ENCODE data around the gene ATOH1. TPM values are rescaled to one million over a fixed set of nuclear protein-coding genes. Genes with fewer than 3 reads are reported as not detected.

ATOH1 gene
- not detected in 2 replicates for total RNA-seq (2016; rRNA removed; fragmentation: Illumina TruSeq; extraction: Trizol)
- not detected in 2 replicates for total RNA-seq (2016; cell fraction: cytosol; rRNA removed; fragmentation: Illumina TruSeq; extraction: Trizol; ENCODE audit: low read depth)
- total RNA-seq (2016; cell fraction: insoluble cytoplasmic fraction; rRNA removed; fragmentation: Illumina TruSeq; extraction: Trizol) = not detected in 2 replicates
- not detected in 2 replicates for total RNA-seq (2016; cell fraction: membrane; rRNA removed; fragmentation: Illumina TruSeq; extraction: Trizol)
- total RNA-seq (2016; cell fraction: nucleus; rRNA removed; fragmentation: Illumina TruSeq; extraction: Trizol) = not detected in 2 replicates
- not detected in 2 replicates for polyA plus RNA-seq (2011; rRNA removed)
- not detected in 2 replicates for polyA plus RNA-seq (2011; cell fraction: cytosol; rRNA removed)
- polyA plus RNA-seq (2011; cell fraction: nucleus; rRNA removed) = not detected in 2 replicates
- not detected in 2 replicates for polyA plus RNA-seq (2012)
- polyA plus RNA-seq (2016; cell fraction: cytosol; fragmentation: Illumina TruSeq; extraction: Trizol; ENCODE audit: low read depth) = not detected in 2 replicates
- polyA plus RNA-seq (2016; cell fraction: insoluble cytoplasmic fraction; fragmentation: Illumina TruSeq; extraction: Trizol; ENCODE audit: low read depth) = not detected in 2 replicates
- not detected in 2 replicates for polyA plus RNA-seq (2016; cell fraction: membrane; fragmentation: Illumina TruSeq; extraction: Trizol; ENCODE audit: low read depth)
- polyA plus RNA-seq (2016; cell fraction: nucleus; fragmentation: Illumina TruSeq; extraction: Trizol; ENCODE audit: insufficient read depth, low read depth) = not detected in 2 replicates
- polyA minus RNA-seq (2011; rRNA and poly(A)+ RNA removed; ENCODE audit: low replicate concordance) = not detected in 2 replicates
- polyA minus RNA-seq (2011; cell fraction: cytosol; rRNA and poly(A)+ RNA removed) = not detected in 2 replicates
- not detected in 2 replicates for polyA minus RNA-seq (2011; cell fraction: nucleus; rRNA and poly(A)+ RNA removed)
- not detected for Bru-seq, nascent RNA
- BruChase-seq, experiment 1, labeled RNA remaining after a 6-hour chase = not detected
- BruChase-seq, experiment 2, labeled RNA remaining after a 2-hour chase = not detected
- long read RNA-seq, experiment 1 = 0 reads
- long read RNA-seq, experiment 2 = 0 reads

- Histone ChIP-seq H3K4me2 (ENCODE audit: low read depth, low read length) (peak within 1 kb of the TSS; percentile 29; the same call in 1 of the 2 replicates), H3K9me3 (ENCODE audit: low read length) (no peaks in the 10 kb centered on the region), H3K27ac (ENCODE audit: extremely low read length, insufficient read depth, low read length) (no peak within 1 kb of the TSS), H2AFZ (ENCODE audit: low read length) (no peak within 1 kb of the TSS), H4K20me1 (ENCODE audit: insufficient read depth, low read length) (no peaks in the 10 kb centered on the region), H3K36me3 (replicated peaks in 1 of 2; ENCODE audit: control insufficient read depth in 1 of 2, insufficient read depth in 2 of 2, low read length in 2 of 2) (no peaks in the 10 kb centered on the region), H3K27me3 (ENCODE audit: control insufficient read depth in 1 of 2, insufficient read depth in 2 of 2, low read length in 2 of 2) (peaks cover 5 to 57% of the 10 kb centered on the region in 2 experiments), H3K79me2 (ENCODE audit: insufficient read depth, low read length) (no peaks in the 10 kb centered on the region), H3K4me1 (ENCODE audit: insufficient read depth, low read length) (no peaks in the 10 kb centered on the region), H3K4me3 (replicated peaks in 1 of 3; ENCODE audit: insufficient read depth in 1 of 3, low read depth in 2 of 3, low read length in 3 of 3) (peak within 1 kb of the TSS in 1 of 3 experiments; percentile 37; a peak in 1 of 6 replicates), H3K9ac (ENCODE audit: insufficient read depth, low read depth, low read length) (no peak within 1 kb of the TSS)
- in situ Hi-C loops (cut with HindIII; ENCODE audit: extremely low pct_ligation_motif_present, low pct_unique_long_range_greater_than_20kb) (no loop called here), intact Hi-C loops (cut with micrococcal nuclease; ENCODE audit: unreplicated experiment) (no loop called here)
- WGBS (ENCODE audit: low lambda C conversion rate) = 5% methylated on average over 27 of the region's 46 CpGs
- FAIRE-seq (no peak), DNase-seq (ENCODE audit: low spot score) (no peak), ATAC-seq (peak; percentile 80)
- TF ChIP-seq ZNF281 (CRISPR knock-in tag; IDR thresholded peaks at IDR 0.05; ENCODE audit: borderline replicate concordance) = 0 out of 2 replicates have a peak, but pooled peaks have one; percentile 14
- no peak for TF ChIP-seq EP300 (IDR thresholded peaks at IDR 0.05; ENCODE audit: low read depth in 2 of 2, low read length in 2 of 2)
- TF ChIP-seq EP300 (CRISPR knock-in tag; IDR thresholded peaks at IDR 0.05; ENCODE audit: borderline replicate concordance) = no peak
- peak; percentile 78; the same call in 1 of the 2 replicates for TF ChIP-seq ZFP91 (CRISPR knock-in tag; IDR thresholded peaks at IDR 0.05; ENCODE audit: borderline replicate concordance)
- no peak for TF ChIP-seq ERF (CRISPR knock-in tag; IDR thresholded peaks at IDR 0.05)
- TF ChIP-seq MAF1 (CRISPR knock-in tag; IDR thresholded peaks at IDR 0.05; ENCODE audit: borderline replicate concordance) = no peak
- no peak for TF ChIP-seq HINFP (CRISPR knock-in tag; IDR thresholded peaks at IDR 0.05; ENCODE audit: low read depth)
- ChIA-PET POLR2A (no interaction called here), CTCF (ENCODE audit: low intra/inter-chr PET ratio, low total read pairs) (no interaction called here)
- BruUV-seq (replicated peaks) = no TSS peak
Measured at GRCh38 chr4:93828332-93828994, at the start of gene ATOH1. Gene ATOH1 (plus strand): TSS chr4:93828753. CDS start chr4:93828927, 174 bp downstream.

Measured in HepG2 (cell line).